ENCODE measurements around the gene YKT6. TPM values are rescaled to one million over a fixed set of nuclear protein-coding genes. Genes with fewer than 3 reads are reported as not detected.
A peak's percentile ranks its signal among the peaks of the same experiment; 100 is the strongest.

The YKT6 gene
- total and polyA plus RNA-seq, 3 donors from 2014 or later, result 66.5 to 85.9 (median 72.3) TPM

- WGBS, 2 donors, result 53 to 54% methylated on average over 17 to 18 of the region's 18 CpGs
- DNase-seq, result peak; percentile 71
- TF ChIP-seq CTCF (IDR thresholded peaks at IDR 0.05) (no peak), POLR2A (IDR thresholded peaks at IDR 0.05) (no peak)
- H3K27ac ChIP-seq, result no peak overlapping the region
- no peaks in the 10 kb centered on the region for H3K36me3 ChIP-seq (ENCODE audit: low read depth, missing control alignments)
- intact Hi-C loops (cut with DNase I; ENCODE audit: low total_unique reads), result no loop called here
- no peaks in the 10 kb centered on the region for H3K9me3 ChIP-seq
- peaks cover 16% of the 10 kb centered on the region for H3K4me1 ChIP-seq
- no peaks in the 10 kb centered on the region for H3K27me3 ChIP-seq
- H3K4me3 ChIP-seq, result no peak overlapping the region
These were observed 59.0 kb downstream of the YKT6 start for GRCh38 chr7:44259547-44260457.

GRCh38 chr7:44261240-44261639, 60.5 kb downstream of the YKT6 start:
- Histone ChIP-seq H3K4me3 (no peak overlapping the region), H3K4me1 (peaks cover 16% of the 10 kb centered on the region), H3K27ac (no peak overlapping the region), H3K9me3 (no peaks in the 10 kb centered on the region), H3K36me3 (ENCODE audit: low read depth, missing control alignments) (no peaks in the 10 kb centered on the region), H3K27me3 (no peaks in the 10 kb centered on the region)
- WGBS, 2 donors, result 92 to 94% methylated on average over 4 to 5 of the region's 5 CpGs
- DNase-seq, result no peak
- intact Hi-C loops (cut with DNase I; ENCODE audit: low total_unique reads), result no loop called here
- no peak for TF ChIP-seq CTCF (IDR thresholded peaks at IDR 0.05)
- TF ChIP-seq POLR2A (IDR thresholded peaks at IDR 0.05), result no peak

GRCh38 chr7:44262031-44262430, 61.3 kb downstream of the YKT6 start:
- Histone ChIP-seq H3K27me3 (no peaks in the 10 kb centered on the region), H3K4me1 (peaks cover 16% of the 10 kb centered on the region), H3K36me3 (ENCODE audit: low read depth, missing control alignments) (no peaks in the 10 kb centered on the region), H3K4me3 (no peak overlapping the region), H3K27ac (no peak overlapping the region), H3K9me3 (no peaks in the 10 kb centered on the region)
- 98 to 100% methylated on average over 1 to 9 of the region's 9 CpGs for WGBS, 2 donors
- DNase-seq, result no peak
- intact Hi-C loops (cut with DNase I; ENCODE audit: low total_unique reads), result no loop called here
- TF ChIP-seq POLR2A (IDR thresholded peaks at IDR 0.05) (no peak), CTCF (IDR thresholded peaks at IDR 0.05) (no peak)

- intact Hi-C loops (cut with DNase I; ENCODE audit: low total_unique reads), result no loop called here
- peaks cover 11% of the 10 kb centered on the region for H3K4me1 ChIP-seq
- WGBS, 2 donors, result 82 to 83% methylated on average over 18 to 20 of the region's 20 CpGs
- no peak overlapping the region for H3K27ac ChIP-seq
- no peaks in the 10 kb centered on the region for H3K9me3 ChIP-seq
- TF ChIP-seq POLR2A (IDR thresholded peaks at IDR 0.05), result no peak
- TF ChIP-seq CTCF (IDR thresholded peaks at IDR 0.05), result no peak
- H3K27me3 ChIP-seq, result no peaks in the 10 kb centered on the region
- no peak overlapping the region for H3K4me3 ChIP-seq
- DNase-seq, result no peak
- no peaks in the 10 kb centered on the region for H3K36me3 ChIP-seq (ENCODE audit: low read depth, missing control alignments)
These were observed 62.7 kb downstream of the YKT6 start for GRCh38 chr7:44263326-44264082.

Other genes with a start within 250 kb of the YKT6 start
- 1 to 10 TPM; 2.7 to 7.3 TPM for gene SPDYE1, start 203.1 kb upstream of the YKT6 start, total RNA-seq
- 8.3 TPM for gene SPDYE1, start 203.1 kb upstream of the YKT6 start, polyA plus RNA-seq (ENCODE audit: insufficient read depth, low read depth, low replicate concordance)
- gene DBNL, start 156.3 kb upstream of the YKT6 start, total RNA-seq, result 10 to 100 TPM; 61.4 to 72.7 TPM
- gene DBNL, start 156.3 kb upstream of the YKT6 start, polyA plus RNA-seq (ENCODE audit: insufficient read depth, low read depth, low replicate concordance), result 50.0 TPM
- gene PGAM2, start 135.4 kb upstream of the YKT6 start, total RNA-seq, result 100 to 1,000 TPM in 1 of 2 donors, 10 to 100 TPM in 1; 85.1 to 139 TPM
- 298 TPM for gene PGAM2, start 135.4 kb upstream of the YKT6 start, polyA plus RNA-seq (ENCODE audit: insufficient read depth, low read depth, low replicate concordance)
- 10 to 100 TPM; 43.4 to 63.7 TPM for gene POLM, start 118.4 kb upstream of the YKT6 start, total RNA-seq
- gene POLM, start 118.4 kb upstream of the YKT6 start, polyA plus RNA-seq (ENCODE audit: insufficient read depth, low read depth, low replicate concordance), result 11.7 TPM
- 100 to 1,000 TPM in 1 of 2 donors, 10 to 100 TPM in 1; 74.5 to 102 TPM for gene AEBP1, start 96.6 kb upstream of the YKT6 start, total RNA-seq
- 168 TPM for gene AEBP1, start 96.6 kb upstream of the YKT6 start, polyA plus RNA-seq (ENCODE audit: insufficient read depth, low read depth, low replicate concordance)
- 10 to 100 TPM; 59.4 to 61.9 TPM for gene POLD2, start 77.4 kb upstream of the YKT6 start, total RNA-seq
- gene POLD2, start 77.4 kb upstream of the YKT6 start, polyA plus RNA-seq (ENCODE audit: insufficient read depth, low read depth, low replicate concordance), result 117 TPM
- gene MYL7, start 59.6 kb upstream of the YKT6 start, total RNA-seq, result 1 to 10 TPM; 1.5 to 1.7 TPM
- gene MYL7, start 59.6 kb upstream of the YKT6 start, polyA plus RNA-seq (ENCODE audit: insufficient read depth, low read depth, low replicate concordance), result not detected
- gene GCK, start 11.5 kb upstream of the YKT6 start, total RNA-seq, result 1 to 10 TPM in 1 of 2 donors, under 1 TPM in 1; 0.94 to 1.2 TPM
- gene GCK, start 11.5 kb upstream of the YKT6 start, polyA plus RNA-seq (ENCODE audit: insufficient read depth, low read depth, low replicate concordance), result 0.90 TPM
- gene CAMK2B, start 124.6 kb downstream of the YKT6 start, total RNA-seq, result 10 to 100 TPM; 12.1 to 12.5 TPM
- gene CAMK2B, start 124.6 kb downstream of the YKT6 start, polyA plus RNA-seq (ENCODE audit: insufficient read depth, low read depth, low replicate concordance), result 4.0 TPM

All from testis (tissue), 3 donors.